Astrocyte (in vitro differentiated cells and primary cell): ENCODE results near the gene CTNNBIP1. TPM values are rescaled to one million over a fixed set of nuclear protein-coding genes. Genes with fewer than 3 reads are reported as not detected.

Experiments
- DNase-seq: peaks from one replicate; pipeline ENCODE4 v3.0.0-alpha.2; 2010; ENCODE audit warnings: low read depth
- FAIRE-seq: peaks from 2 replicates; lab custom pipeline; 2011; peaks lifted over from hg19 to GRCh38; lab: Jason Lieb, UNC
- H2AFZ ChIP-seq: 2 replicates; pipeline ENCODE4 v1.6.0; 2012; ENCODE audit warnings: low read depth, low read length, inconsistent platforms
- H3K27ac ChIP-seq: 2 replicates; pipeline ENCODE4 v1.5.1; 2011; ENCODE audit warnings: low read depth, low read length, inconsistent platforms
- H3K27me3 ChIP-seq: 2 replicates; pipeline ENCODE4 v1.6.0; 2011; ENCODE audit warnings: low read length, inconsistent platforms; ENCODE audit not compliant: insufficient read depth
- H3K36me3 ChIP-seq: 2 replicates; pipeline ENCODE4 v1.5.1; 2011; ENCODE audit warnings: low read length, inconsistent platforms; ENCODE audit not compliant: insufficient read depth
- H3K4me1 ChIP-seq: 2 replicates; pipeline ENCODE4 v1.5.1; 2011; ENCODE audit warnings: low read length, inconsistent platforms; ENCODE audit not compliant: insufficient read depth
- H3K4me2 ChIP-seq: 2 replicates; pipeline ENCODE4 v1.6.0; 2012; ENCODE audit warnings: low read length, inconsistent platforms
- H3K4me3 ChIP-seq: 2 replicates; pipeline ENCODE4 v1.5.1; 2011; ENCODE audit warnings: low read depth, mild to moderate bottlenecking, low read length, inconsistent platforms; ENCODE audit not compliant: insufficient read depth
- H3K79me2 ChIP-seq: 2 replicates; pipeline ENCODE4 v1.6.0; 2012; ENCODE audit warnings: mild to moderate bottlenecking, low read length, inconsistent platforms; ENCODE audit not compliant: insufficient read depth
- H3K9ac ChIP-seq: 2 replicates; pipeline ENCODE4 v1.6.0; 2012; ENCODE audit warnings: mild to moderate bottlenecking, low read length, inconsistent platforms
- H3K9me3 ChIP-seq: 2 replicates; pipeline ENCODE4 v1.5.1; 2012; ENCODE audit warnings: low read depth, mild to moderate bottlenecking, low read length, inconsistent platforms; ENCODE audit not compliant: insufficient read depth
- H4K20me1 ChIP-seq: 2 replicates; pipeline ENCODE4 v1.6.0; 2012; ENCODE audit warnings: low read length, inconsistent platforms; ENCODE audit not compliant: insufficient read depth
- H3K27ac Mint-ChIP-seq: one replicate; pipeline ENCODE4 v1.8.0; 2021; ENCODE audit warnings: mild to moderate bottlenecking, mixed read lengths; ENCODE audit not compliant: unreplicated experiment
- H3K27me3 Mint-ChIP-seq: one replicate; pipeline ENCODE4 v1.8.0; 2021; ENCODE audit warnings: low read depth, mixed read lengths; ENCODE audit not compliant: unreplicated experiment
- H3K36me3 Mint-ChIP-seq: one replicate; pipeline ENCODE4 v1.8.0; 2021; ENCODE audit warnings: low read depth, mixed read lengths; ENCODE audit not compliant: unreplicated experiment
- H3K4me1 Mint-ChIP-seq: one replicate; pipeline ENCODE4 v1.8.0; 2021; ENCODE audit warnings: low read depth, mixed read lengths; ENCODE audit not compliant: unreplicated experiment
- H3K4me3 Mint-ChIP-seq: one replicate; pipeline ENCODE4 v1.8.0; 2021; ENCODE audit warnings: mild to moderate bottlenecking, moderate library complexity, mixed read lengths; ENCODE audit not compliant: unreplicated experiment
- H3K9me3 Mint-ChIP-seq: one replicate; pipeline ENCODE4 v1.8.0; 2021; ENCODE audit warnings: mild to moderate bottlenecking, mixed read lengths; ENCODE audit not compliant: unreplicated experiment
- EZH2 ChIP-seq: IDR thresholded peaks from 2 replicates; pipeline ENCODE4 v1.6.1; 2012; ENCODE audit warnings: mild to moderate bottlenecking, low read length, inconsistent platforms; ENCODE audit not compliant: insufficient read depth
- total RNA-seq: library from RNA; stranded (reverse); gene quantifications from 2 replicates; pipeline ENCODE4 v1.2.1, GENCODE V29; 2021
- TF ChIP-seq, protein P1 (sequence below): IDR thresholded peaks from 2 replicates; pipeline ENCODE4 v1.5.1; 2011; ENCODE audit warnings: low read depth, mild to moderate bottlenecking, inconsistent platforms, low read length, moderate library complexity; ENCODE audit not compliant: insufficient read depth

CTNNBIP1 gene
- total RNA-seq, 1 donor from 2014 or later = 53.7 TPM

DNA sequence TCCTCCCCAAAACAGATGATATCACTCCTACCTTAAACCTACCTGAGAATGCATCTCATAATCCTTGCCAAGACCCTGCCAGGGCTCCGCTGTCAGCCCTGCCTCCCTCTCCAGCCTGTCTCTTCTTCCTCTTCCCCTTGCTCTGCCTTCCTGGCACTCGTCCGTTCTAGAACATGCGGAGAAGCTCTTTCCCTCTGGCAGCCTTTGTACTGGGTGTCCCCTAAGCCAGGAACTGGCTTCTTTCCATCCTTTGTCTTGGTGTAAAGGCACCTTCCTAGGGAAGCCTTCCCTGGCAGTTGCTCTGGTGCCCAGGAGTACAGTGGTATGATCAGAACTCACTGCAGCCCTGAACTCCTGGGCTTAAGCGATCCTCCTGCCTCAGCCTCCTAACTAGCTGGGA is 36.1 kb downstream of the CTNNBIP1 start:
- H4K20me1 ChIP-seq = peaks cover 20% of the 10 kb centered on the region
- H3K36me3 ChIP-seq = peaks cover 2% of the 10 kb centered on the region
- H3K27ac Mint-ChIP-seq = no peak overlapping the region
- no peak overlapping the region for H3K4me3 Mint-ChIP-seq
- H3K4me1 ChIP-seq = peaks cover 16% of the 10 kb centered on the region
- FAIRE-seq (no peak), DNase-seq (no peak)
- no peak overlapping the region for H3K4me3 ChIP-seq
- no peaks in the 10 kb centered on the region for H3K9me3 ChIP-seq
- no peaks in the 10 kb centered on the region for H3K9me3 Mint-ChIP-seq
- no peaks in the 10 kb centered on the region for H3K36me3 Mint-ChIP-seq
- TF ChIP-seq, protein P1, sequence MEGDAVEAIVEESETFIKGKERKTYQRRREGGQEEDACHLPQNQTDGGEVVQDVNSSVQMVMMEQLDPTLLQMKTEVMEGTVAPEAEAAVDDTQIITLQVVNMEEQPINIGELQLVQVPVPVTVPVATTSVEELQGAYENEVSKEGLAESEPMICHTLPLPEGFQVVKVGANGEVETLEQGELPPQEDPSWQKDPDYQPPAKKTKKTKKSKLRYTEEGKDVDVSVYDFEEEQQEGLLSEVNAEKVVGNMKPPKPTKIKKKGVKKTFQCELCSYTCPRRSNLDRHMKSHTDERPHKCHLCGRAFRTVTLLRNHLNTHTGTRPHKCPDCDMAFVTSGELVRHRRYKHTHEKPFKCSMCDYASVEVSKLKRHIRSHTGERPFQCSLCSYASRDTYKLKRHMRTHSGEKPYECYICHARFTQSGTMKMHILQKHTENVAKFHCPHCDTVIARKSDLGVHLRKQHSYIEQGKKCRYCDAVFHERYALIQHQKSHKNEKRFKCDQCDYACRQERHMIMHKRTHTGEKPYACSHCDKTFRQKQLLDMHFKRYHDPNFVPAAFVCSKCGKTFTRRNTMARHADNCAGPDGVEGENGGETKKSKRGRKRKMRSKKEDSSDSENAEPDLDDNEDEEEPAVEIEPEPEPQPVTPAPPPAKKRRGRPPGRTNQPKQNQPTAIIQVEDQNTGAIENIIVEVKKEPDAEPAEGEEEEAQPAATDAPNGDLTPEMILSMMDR = no peak
- TF ChIP-seq EZH2 = no peak
- H2AFZ ChIP-seq = no peak overlapping the region
- H3K27me3 ChIP-seq = no peaks in the 10 kb centered on the region
- H3K4me1 Mint-ChIP-seq = peaks cover 14% of the 10 kb centered on the region
- no peaks in the 10 kb centered on the region for H3K79me2 ChIP-seq
- H3K4me2 ChIP-seq = no peak overlapping the region
- H3K27me3 Mint-ChIP-seq = no peaks in the 10 kb centered on the region
- no peak overlapping the region for H3K9ac ChIP-seq
- H3K27ac ChIP-seq = no peak overlapping the region

DNA sequence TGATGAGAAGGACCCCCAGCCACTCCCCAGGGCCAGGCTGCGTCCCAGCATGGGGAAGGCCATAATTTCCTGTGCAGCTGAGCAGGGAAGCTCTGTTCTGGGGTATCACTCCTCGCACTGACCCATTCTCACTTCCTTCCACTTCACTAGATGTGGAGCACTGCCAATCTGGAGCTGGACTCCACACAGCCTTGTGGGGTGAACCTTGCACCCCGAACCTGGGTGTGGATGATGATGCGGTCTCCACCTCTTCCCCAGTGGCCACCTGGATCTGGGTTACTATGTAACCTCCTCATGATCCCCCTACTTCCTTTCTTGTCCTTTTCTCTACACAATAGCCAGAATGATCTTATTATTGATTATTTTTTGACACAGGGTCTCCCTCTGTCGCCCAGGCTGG is 36.7 kb downstream of the CTNNBIP1 start:
- DNase-seq = no peak
- no peaks in the 10 kb centered on the region for H3K79me2 ChIP-seq

More for the DNA sequence above, 36.7 kb downstream of the CTNNBIP1 start:
- H4K20me1 ChIP-seq = peaks cover 16% of the 10 kb centered on the region
- Mint-ChIP-seq H3K4me3 (no peak overlapping the region), H3K9me3 (no peaks in the 10 kb centered on the region), H3K4me1 (peaks cover 14% of the 10 kb centered on the region), H3K36me3 (no peaks in the 10 kb centered on the region), H3K27me3 (no peaks in the 10 kb centered on the region), H3K27ac (no peak overlapping the region)
- H2AFZ ChIP-seq = no peak overlapping the region
- H3K4me3 ChIP-seq = no peak overlapping the region
- TF ChIP-seq, protein P1 = no peak
- no peak for TF ChIP-seq EZH2
- no peak overlapping the region for H3K27ac ChIP-seq
- no peak overlapping the region for H3K4me2 ChIP-seq
- H3K4me1 ChIP-seq = peaks cover 16% of the 10 kb centered on the region
- no peak overlapping the region for H3K9ac ChIP-seq
- peaks cover 2% of the 10 kb centered on the region for H3K36me3 ChIP-seq
- no peak for FAIRE-seq
- H3K27me3 ChIP-seq = no peaks in the 10 kb centered on the region
- no peaks in the 10 kb centered on the region for H3K9me3 ChIP-seq
